ENCODE results near the gene MYRIP.

The MYRIP gene

GRCh38 chr3:40169983-40170382 lies 360.6 kb downstream of the MYRIP start:
- no peak for TF ChIP-seq ESRRG (CRISPR knock-in tag; IDR thresholded peaks at IDR 0.05)
- TF ChIP-seq PATZ1 (CRISPR knock-in tag; IDR thresholded peaks at IDR 0.05; ENCODE audit: borderline replicate concordance), result no peak
- TF ChIP-seq ZFP30 (CRISPR knock-in tag; IDR thresholded peaks at IDR 0.05), result no peak
- TF ChIP-seq ZC3H10 (CRISPR knock-in tag; IDR thresholded peaks at IDR 0.05), result no peak
- TF ChIP-seq, protein P1, sequence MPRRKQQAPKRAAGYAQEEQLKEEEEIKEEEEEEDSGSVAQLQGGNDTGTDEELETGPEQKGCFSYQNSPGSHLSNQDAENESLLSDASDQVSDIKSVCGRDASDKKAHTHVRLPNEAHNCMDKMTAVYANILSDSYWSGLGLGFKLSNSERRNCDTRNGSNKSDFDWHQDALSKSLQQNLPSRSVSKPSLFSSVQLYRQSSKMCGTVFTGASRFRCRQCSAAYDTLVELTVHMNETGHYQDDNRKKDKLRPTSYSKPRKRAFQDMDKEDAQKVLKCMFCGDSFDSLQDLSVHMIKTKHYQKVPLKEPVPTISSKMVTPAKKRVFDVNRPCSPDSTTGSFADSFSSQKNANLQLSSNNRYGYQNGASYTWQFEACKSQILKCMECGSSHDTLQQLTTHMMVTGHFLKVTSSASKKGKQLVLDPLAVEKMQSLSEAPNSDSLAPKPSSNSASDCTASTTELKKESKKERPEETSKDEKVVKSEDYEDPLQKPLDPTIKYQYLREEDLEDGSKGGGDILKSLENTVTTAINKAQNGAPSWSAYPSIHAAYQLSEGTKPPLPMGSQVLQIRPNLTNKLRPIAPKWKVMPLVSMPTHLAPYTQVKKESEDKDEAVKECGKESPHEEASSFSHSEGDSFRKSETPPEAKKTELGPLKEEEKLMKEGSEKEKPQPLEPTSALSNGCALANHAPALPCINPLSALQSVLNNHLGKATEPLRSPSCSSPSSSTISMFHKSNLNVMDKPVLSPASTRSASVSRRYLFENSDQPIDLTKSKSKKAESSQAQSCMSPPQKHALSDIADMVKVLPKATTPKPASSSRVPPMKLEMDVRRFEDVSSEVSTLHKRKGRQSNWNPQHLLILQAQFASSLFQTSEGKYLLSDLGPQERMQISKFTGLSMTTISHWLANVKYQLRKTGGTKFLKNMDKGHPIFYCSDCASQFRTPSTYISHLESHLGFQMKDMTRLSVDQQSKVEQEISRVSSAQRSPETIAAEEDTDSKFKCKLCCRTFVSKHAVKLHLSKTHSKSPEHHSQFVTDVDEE (CRISPR knock-in tag; IDR thresholded peaks at IDR 0.05), result no peak
- no peak for TF ChIP-seq PPARA (CRISPR knock-in tag; IDR thresholded peaks at IDR 0.05; ENCODE audit: borderline replicate concordance)
- ATAC-seq, result no peak

GRCh38 chr3:40170395-40170794 lies 361.0 kb downstream of the MYRIP start:
- TF ChIP-seq ZNF565 (CRISPR knock-in tag; conservative IDR thresholded peaks at IDR 0.05; ENCODE audit: low read depth) (no peak), TCF4 (CRISPR knock-in tag; IDR thresholded peaks at IDR 0.05; ENCODE audit: borderline replicate concordance) (no peak), POU6F1 (CRISPR knock-in tag; IDR thresholded peaks at IDR 0.05; ENCODE audit: borderline replicate concordance, low read depth) (no peak), ISL1 (CRISPR knock-in tag; IDR thresholded peaks at IDR 0.05) (no peak), ZNF70 (CRISPR knock-in tag; IDR thresholded peaks at IDR 0.05) (no peak), ZFP3 (CRISPR knock-in tag; IDR thresholded peaks at IDR 0.05) (no peak), BACH2 (CRISPR knock-in tag; IDR thresholded peaks at IDR 0.05; ENCODE audit: borderline replicate concordance) (no peak), ESRRG (CRISPR knock-in tag; IDR thresholded peaks at IDR 0.05) (no peak), ZNF8 (CRISPR knock-in tag; IDR thresholded peaks at IDR 0.05) (no peak), ZC3H10 (CRISPR knock-in tag; IDR thresholded peaks at IDR 0.05) (no peak), CSDC2 (CRISPR knock-in tag; IDR thresholded peaks at IDR 0.05) (no peak), PATZ1 (CRISPR knock-in tag; IDR thresholded peaks at IDR 0.05; ENCODE audit: borderline replicate concordance) (no peak), ZFP30 (CRISPR knock-in tag; IDR thresholded peaks at IDR 0.05) (no peak), RARB (CRISPR knock-in tag; IDR thresholded peaks at IDR 0.05) (no peak)
- TF ChIP-seq, protein P2, sequence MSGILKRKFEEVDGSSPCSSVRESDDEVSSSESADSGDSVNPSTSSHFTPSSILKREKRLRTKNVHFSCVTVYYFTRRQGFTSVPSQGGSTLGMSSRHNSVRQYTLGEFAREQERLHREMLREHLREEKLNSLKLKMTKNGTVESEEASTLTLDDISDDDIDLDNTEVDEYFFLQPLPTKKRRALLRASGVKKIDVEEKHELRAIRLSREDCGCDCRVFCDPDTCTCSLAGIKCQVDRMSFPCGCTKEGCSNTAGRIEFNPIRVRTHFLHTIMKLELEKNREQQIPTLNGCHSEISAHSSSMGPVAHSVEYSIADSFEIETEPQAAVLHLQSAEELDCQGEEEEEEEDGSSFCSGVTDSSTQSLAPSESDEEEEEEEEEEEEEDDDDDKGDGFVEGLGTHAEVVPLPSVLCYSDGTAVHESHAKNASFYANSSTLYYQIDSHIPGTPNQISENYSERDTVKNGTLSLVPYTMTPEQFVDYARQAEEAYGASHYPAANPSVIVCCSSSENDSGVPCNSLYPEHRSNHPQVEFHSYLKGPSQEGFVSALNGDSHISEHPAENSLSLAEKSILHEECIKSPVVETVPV (CRISPR knock-in tag; IDR thresholded peaks at IDR 0.05), result no peak
- TF ChIP-seq, protein P3, sequence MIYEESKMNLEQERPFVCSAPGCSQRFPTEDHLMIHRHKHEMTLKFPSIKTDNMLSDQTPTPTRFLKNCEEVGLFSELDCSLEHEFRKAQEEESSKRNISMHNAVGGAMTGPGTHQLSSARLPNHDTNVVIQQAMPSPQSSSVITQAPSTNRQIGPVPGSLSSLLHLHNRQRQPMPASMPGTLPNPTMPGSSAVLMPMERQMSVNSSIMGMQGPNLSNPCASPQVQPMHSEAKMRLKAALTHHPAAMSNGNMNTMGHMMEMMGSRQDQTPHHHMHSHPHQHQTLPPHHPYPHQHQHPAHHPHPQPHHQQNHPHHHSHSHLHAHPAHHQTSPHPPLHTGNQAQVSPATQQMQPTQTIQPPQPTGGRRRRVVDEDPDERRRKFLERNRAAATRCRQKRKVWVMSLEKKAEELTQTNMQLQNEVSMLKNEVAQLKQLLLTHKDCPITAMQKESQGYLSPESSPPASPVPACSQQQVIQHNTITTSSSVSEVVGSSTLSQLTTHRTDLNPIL (CRISPR knock-in tag; IDR thresholded peaks at IDR 0.05; ENCODE audit: low read depth), result no peak
- TF ChIP-seq, protein P1 (CRISPR knock-in tag; IDR thresholded peaks at IDR 0.05), result no peak
- ATAC-seq, result no peak
